ENCODE results near the gene C12orf76. TPM values are rescaled to one million over a fixed set of nuclear protein-coding genes. Genes with fewer than 3 reads are reported as not detected.

The C12orf76 gene
- total and polyA plus RNA-seq, 9 of the 15 experiments (the other 6 are each of a cell fraction or from before 2014, with no cell fraction given): 6.3 to 38.6 (median 12.3) TPM

DNA sequence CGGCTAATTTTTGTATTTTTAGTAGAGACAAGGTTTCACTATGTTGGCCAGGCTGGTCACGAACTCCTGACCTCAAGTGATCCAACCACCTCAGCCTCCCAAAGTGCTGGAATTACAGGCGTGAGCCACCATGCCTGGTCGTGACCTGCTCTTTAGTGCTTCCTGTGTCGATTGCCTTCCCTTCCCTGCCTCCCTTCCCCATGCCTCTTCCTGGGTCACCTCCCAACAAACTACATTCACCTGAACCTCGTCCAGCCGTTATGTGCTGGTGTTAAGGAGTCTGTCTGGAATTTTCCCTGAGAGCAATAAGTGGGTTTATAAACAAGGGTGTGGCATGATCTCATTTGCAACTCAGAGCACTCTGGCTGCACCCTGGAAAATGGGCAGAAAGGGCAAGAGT is 32.1 kb upstream of the C12orf76 start:
- Histone ChIP-seq H3K9me1 (ENCODE audit: control insufficient read depth, insufficient read depth, low read length) (no peaks in the 10 kb centered on the region), H3K79me2 (ENCODE audit: control insufficient read depth, insufficient read depth, low read length) (no peaks in the 10 kb centered on the region), H3K9ac (ENCODE audit: insufficient read depth in 1 of 2, low read depth in 2 of 2, low read length in 2 of 2) (no peak overlapping the region), H3K36me3 (ENCODE audit: control insufficient read depth, insufficient read depth, low read length) (no peaks in the 10 kb centered on the region), H3K4me2 (ENCODE audit: insufficient read depth, low read length) (peak overlapping the region; percentile 56; the same call in 1 of the 2 replicates), H2AFZ (ENCODE audit: low read depth, low read length) (peak overlapping the region; percentile 96), H3K4me3 (no peak overlapping the region), H3K9me3 (replicated peaks; ENCODE audit: control insufficient read depth, insufficient read depth, low read depth, low read length) (no peaks in the 10 kb centered on the region; the same call in 1 of the 2 replicates), H4K20me1 (replicated peaks; ENCODE audit: control insufficient read depth, insufficient read depth, low read length) (no peaks in the 10 kb centered on the region), H3K4me1 (replicated peaks in 1 of 2; ENCODE audit: control insufficient read depth in 2 of 2, insufficient read depth in 2 of 2, low read length in 2 of 2) (peaks cover 10 to 24% of the 10 kb centered on the region in 2 experiments), H3K27ac (ENCODE audit: extremely low read depth, low read depth, low read length) (peak overlapping the region; percentile 88; the same call in 2 of the 3 replicates), H3K27me3 (ENCODE audit: control insufficient read depth in 2 of 2, insufficient read depth in 2 of 2, low read length in 2 of 2) (no peaks in the 10 kb centered on the region)
- FAIRE-seq (no peak), DNase-seq (ENCODE audit: extremely low read depth in 1 of 4, low spot score in 3 of 4) (no peak), ATAC-seq (no peak)
- POLR2A ChIA-PET: interaction anchor here (0.6 to 1.9 kb wide), 7 partner anchors 9 to 24 kb away, joined by 3 to 8 read pairs (median 4); no protein-coding TSS in a partner anchor
- TF ChIP-seq KDM4B (IDR thresholded peaks at IDR 0.05; ENCODE audit: borderline replicate concordance in 2 of 2, low read depth in 1 of 2): 0 out of 4 replicates have a peak, but pooled peaks of 1 of the 2 experiments have one; percentile 34
- TF ChIP-seq, protein P1, sequence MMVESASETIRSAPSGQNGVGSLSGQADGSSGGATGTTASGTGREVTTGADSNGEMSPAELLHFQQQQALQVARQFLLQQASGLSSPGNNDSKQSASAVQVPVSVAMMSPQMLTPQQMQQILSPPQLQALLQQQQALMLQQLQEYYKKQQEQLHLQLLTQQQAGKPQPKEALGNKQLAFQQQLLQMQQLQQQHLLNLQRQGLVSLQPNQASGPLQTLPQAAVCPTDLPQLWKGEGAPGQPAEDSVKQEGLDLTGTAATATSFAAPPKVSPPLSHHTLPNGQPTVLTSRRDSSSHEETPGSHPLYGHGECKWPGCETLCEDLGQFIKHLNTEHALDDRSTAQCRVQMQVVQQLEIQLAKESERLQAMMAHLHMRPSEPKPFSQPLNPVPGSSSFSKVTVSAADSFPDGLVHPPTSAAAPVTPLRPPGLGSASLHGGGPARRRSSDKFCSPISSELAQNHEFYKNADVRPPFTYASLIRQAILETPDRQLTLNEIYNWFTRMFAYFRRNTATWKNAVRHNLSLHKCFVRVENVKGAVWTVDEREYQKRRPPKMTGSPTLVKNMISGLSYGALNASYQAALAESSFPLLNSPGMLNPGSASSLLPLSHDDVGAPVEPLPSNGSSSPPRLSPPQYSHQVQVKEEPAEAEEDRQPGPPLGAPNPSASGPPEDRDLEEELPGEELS (CRISPR knock-in tag; IDR thresholded peaks at IDR 0.05; ENCODE audit: borderline replicate concordance): no peak
- peak; percentile 52; the same call in 1 of the 2 replicates for TF ChIP-seq FOXK1 (CRISPR knock-in tag; IDR thresholded peaks at IDR 0.05; ENCODE audit: borderline replicate concordance)
- peak; percentile 17 for TF ChIP-seq ARHGAP35 (IDR thresholded peaks at IDR 0.05; ENCODE audit: partially characterized antibody)
- TF ChIP-seq, protein P2, sequence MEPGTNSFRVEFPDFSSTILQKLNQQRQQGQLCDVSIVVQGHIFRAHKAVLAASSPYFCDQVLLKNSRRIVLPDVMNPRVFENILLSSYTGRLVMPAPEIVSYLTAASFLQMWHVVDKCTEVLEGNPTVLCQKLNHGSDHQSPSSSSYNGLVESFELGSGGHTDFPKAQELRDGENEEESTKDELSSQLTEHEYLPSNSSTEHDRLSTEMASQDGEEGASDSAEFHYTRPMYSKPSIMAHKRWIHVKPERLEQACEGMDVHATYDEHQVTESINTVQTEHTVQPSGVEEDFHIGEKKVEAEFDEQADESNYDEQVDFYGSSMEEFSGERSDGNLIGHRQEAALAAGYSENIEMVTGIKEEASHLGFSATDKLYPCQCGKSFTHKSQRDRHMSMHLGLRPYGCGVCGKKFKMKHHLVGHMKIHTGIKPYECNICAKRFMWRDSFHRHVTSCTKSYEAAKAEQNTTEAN (CRISPR knock-in tag; IDR thresholded peaks at IDR 0.05): peak; percentile 60; the same call in 1 of the 2 replicates
- TF ChIP-seq, protein P3, sequence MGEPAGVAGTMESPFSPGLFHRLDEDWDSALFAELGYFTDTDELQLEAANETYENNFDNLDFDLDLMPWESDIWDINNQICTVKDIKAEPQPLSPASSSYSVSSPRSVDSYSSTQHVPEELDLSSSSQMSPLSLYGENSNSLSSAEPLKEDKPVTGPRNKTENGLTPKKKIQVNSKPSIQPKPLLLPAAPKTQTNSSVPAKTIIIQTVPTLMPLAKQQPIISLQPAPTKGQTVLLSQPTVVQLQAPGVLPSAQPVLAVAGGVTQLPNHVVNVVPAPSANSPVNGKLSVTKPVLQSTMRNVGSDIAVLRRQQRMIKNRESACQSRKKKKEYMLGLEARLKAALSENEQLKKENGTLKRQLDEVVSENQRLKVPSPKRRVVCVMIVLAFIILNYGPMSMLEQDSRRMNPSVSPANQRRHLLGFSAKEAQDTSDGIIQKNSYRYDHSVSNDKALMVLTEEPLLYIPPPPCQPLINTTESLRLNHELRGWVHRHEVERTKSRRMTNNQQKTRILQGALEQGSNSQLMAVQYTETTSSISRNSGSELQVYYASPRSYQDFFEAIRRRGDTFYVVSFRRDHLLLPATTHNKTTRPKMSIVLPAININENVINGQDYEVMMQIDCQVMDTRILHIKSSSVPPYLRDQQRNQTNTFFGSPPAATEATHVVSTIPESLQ (CRISPR knock-in tag; IDR thresholded peaks at IDR 0.05): no peak
- 0 out of 2 replicates have a peak, but pooled peaks have one; percentile 17 for TF ChIP-seq STAG1 (CRISPR knock-in tag; IDR thresholded peaks at IDR 0.05; ENCODE audit: borderline replicate concordance)
- no peak for TF ChIP-seq SMARCB1 (IDR thresholded peaks at IDR 0.05; ENCODE audit: insufficient read length, low read depth)
- in situ Hi-C loops (cut with MboI) (no loop called here), intact Hi-C loops (cut with micrococcal nuclease) (no loop called here)
- CTCF ChIA-PET (ENCODE audit: low intra/inter-chr PET ratio): no interaction called here
- 80% methylated on average over 7 of the region's 7 CpGs for WGBS (ENCODE audit: insufficient coverage, low coverage, missing lambda C conversion rate)
- BruUV-seq (replicated peaks): no TSS peak

All from K562 (cell line).